ENCODE measurements around the gene PRDX6. TPM values are rescaled to one million over a fixed set of nuclear protein-coding genes. Genes with fewer than 3 reads are reported as not detected.
A peak's percentile ranks its signal among the peaks of the same experiment; 100 is the strongest.

PRDX6 gene
- total RNA-seq, 2 experiments from 2014 or later: 109 to 148 TPM

DNA sequence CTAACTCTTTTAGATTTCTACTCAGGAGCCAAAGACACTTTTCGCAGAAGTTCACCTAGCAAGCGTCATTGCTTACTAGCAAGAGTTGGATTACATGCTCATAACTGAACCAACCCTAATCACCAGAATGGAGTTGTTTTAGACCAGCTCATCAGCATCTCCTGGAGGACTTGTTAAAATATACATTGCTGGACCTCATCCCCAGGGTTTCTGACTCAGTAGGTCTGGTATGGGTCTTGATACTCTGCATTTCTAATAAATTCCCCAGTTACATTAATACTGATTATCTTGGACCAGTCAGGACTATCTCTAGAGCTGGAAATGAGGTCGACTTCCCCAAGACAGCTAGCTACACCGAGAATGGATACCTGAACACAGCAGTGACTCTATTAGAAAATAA, 9.7 kb upstream of the PRDX6 start:
- Histone ChIP-seq H3K79me2 (ENCODE audit: insufficient read depth, low read depth, low read length) (no peaks in the 10 kb centered on the region), H3K9me3 (ENCODE audit: low read length) (peaks cover 44% of the 10 kb centered on the region; the same call in 1 of the 2 replicates), H3K4me2 (ENCODE audit: low read length) (no peak overlapping the region), H2AFZ (ENCODE audit: low read length) (no peak overlapping the region), H3K9me2 (ENCODE audit: insufficient read depth, low read length) (no peaks in the 10 kb centered on the region), H3K27ac (ENCODE audit: low read depth, low read length, poor library complexity, severe bottlenecking) (no peak overlapping the region), H3K4me3 (ENCODE audit: low read depth, low read length, poor library complexity, severe bottlenecking) (no peak overlapping the region), H4K20me1 (ENCODE audit: insufficient read depth, low read length) (no peaks in the 10 kb centered on the region), H3K4me1 (ENCODE audit: insufficient read depth, low read length, poor library complexity, severe bottlenecking) (no peaks in the 10 kb centered on the region), H3K36me3 (ENCODE audit: insufficient read depth, low read length) (peaks cover 47% of the 10 kb centered on the region)
- ChIA-PET CTCF (ENCODE audit: unreplicated experiment) (no interaction called here), POLR2A (no interaction called here)
- no TSS peak for BruUV-seq (replicated peaks)
- TF ChIP-seq, protein P1, sequence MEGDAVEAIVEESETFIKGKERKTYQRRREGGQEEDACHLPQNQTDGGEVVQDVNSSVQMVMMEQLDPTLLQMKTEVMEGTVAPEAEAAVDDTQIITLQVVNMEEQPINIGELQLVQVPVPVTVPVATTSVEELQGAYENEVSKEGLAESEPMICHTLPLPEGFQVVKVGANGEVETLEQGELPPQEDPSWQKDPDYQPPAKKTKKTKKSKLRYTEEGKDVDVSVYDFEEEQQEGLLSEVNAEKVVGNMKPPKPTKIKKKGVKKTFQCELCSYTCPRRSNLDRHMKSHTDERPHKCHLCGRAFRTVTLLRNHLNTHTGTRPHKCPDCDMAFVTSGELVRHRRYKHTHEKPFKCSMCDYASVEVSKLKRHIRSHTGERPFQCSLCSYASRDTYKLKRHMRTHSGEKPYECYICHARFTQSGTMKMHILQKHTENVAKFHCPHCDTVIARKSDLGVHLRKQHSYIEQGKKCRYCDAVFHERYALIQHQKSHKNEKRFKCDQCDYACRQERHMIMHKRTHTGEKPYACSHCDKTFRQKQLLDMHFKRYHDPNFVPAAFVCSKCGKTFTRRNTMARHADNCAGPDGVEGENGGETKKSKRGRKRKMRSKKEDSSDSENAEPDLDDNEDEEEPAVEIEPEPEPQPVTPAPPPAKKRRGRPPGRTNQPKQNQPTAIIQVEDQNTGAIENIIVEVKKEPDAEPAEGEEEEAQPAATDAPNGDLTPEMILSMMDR (conservative IDR thresholded peaks at IDR 0.05; ENCODE audit: low read length): no peak
- TF ChIP-seq EZH2phosphoT487 (IDR thresholded peaks at IDR 0.05; ENCODE audit: borderline replicate concordance, low read depth, low read length): no peak
- intact Hi-C loops (cut with micrococcal nuclease; ENCODE audit: unreplicated experiment): no loop called here
- no peak for DNase-seq (ENCODE audit: low spot score)

DNA sequence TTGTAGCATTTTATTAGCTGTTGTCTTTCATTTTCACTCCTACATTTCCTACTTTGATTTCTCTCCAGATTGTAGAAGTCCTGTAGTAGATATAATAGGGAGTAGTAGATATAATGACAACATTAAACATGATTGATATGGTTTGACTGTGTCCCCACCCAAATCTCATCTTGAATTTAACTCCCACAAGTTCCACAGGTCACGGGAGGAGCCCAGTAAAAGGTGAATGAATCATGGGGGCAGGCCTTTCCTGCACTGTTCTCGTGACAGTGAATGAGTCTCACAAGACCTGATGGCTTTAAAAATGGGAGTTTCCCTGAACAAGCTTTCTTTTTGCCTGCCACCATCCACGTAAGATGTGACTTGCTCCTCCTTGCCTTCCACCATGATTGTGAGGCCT, 7.5 kb upstream of the PRDX6 start:
- Histone ChIP-seq H3K4me1 (ENCODE audit: insufficient read depth, low read length, poor library complexity, severe bottlenecking) (no peaks in the 10 kb centered on the region), H3K9me3 (ENCODE audit: low read length) (peaks cover 40% of the 10 kb centered on the region; the same call in 1 of the 2 replicates), H3K36me3 (ENCODE audit: insufficient read depth, low read length) (peaks cover 57% of the 10 kb centered on the region), H3K27ac (ENCODE audit: low read depth, low read length, poor library complexity, severe bottlenecking) (no peak overlapping the region), H4K20me1 (ENCODE audit: insufficient read depth, low read length) (no peaks in the 10 kb centered on the region), H3K4me2 (ENCODE audit: low read length) (no peak overlapping the region), H3K4me3 (ENCODE audit: low read depth, low read length, poor library complexity, severe bottlenecking) (no peak overlapping the region), H2AFZ (ENCODE audit: low read length) (no peak overlapping the region), H3K79me2 (ENCODE audit: insufficient read depth, low read depth, low read length) (no peaks in the 10 kb centered on the region), H3K9me2 (ENCODE audit: insufficient read depth, low read length) (no peaks in the 10 kb centered on the region)
- TF ChIP-seq EZH2phosphoT487 (IDR thresholded peaks at IDR 0.05; ENCODE audit: borderline replicate concordance, low read depth, low read length): no peak
- TF ChIP-seq, protein P1 (conservative IDR thresholded peaks at IDR 0.05; ENCODE audit: low read length): no peak
- no peak for DNase-seq (ENCODE audit: low spot score)
- CTCF ChIA-PET (ENCODE audit: unreplicated experiment): no interaction called here
- no TSS peak for BruUV-seq (replicated peaks)
- POLR2A ChIA-PET: interaction anchor here (0.6 kb wide), 1 partner anchor 1727 kb away, joined by 6 read pairs; no protein-coding TSS in a partner anchor
- intact Hi-C loops (cut with micrococcal nuclease; ENCODE audit: unreplicated experiment): no loop called here

DNA sequence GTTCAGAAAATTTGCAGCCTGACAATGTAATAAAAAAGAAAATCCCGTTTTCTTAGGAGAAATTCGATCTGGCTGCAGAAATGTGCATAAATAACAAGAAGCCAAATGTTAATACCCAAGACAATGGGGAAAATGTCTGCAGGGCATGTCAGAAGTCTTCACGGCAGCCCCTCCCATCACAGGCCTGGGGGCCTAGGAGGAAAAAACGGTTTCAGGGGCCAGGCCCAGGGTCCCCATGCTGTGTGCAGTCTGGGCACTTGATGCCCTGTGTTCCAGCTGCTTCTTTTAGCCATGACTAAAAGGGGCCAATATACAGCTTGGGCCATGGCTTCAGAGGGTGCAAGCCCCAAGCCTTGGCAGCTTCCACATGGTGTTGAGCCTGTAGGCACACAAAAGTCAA, 6.5 kb upstream of the PRDX6 start:
- H4K20me1 ChIP-seq (ENCODE audit: insufficient read depth, low read length): no peaks in the 10 kb centered on the region
- BruUV-seq (replicated peaks): no TSS peak
- POLR2A ChIA-PET: no interaction called here
- CTCF ChIA-PET (ENCODE audit: unreplicated experiment): no interaction called here
- H3K36me3 ChIP-seq (ENCODE audit: insufficient read depth, low read length): peaks cover 57% of the 10 kb centered on the region
- TF ChIP-seq EZH2phosphoT487 (IDR thresholded peaks at IDR 0.05; ENCODE audit: borderline replicate concordance, low read depth, low read length): no peak
- TF ChIP-seq, protein P1 (conservative IDR thresholded peaks at IDR 0.05; ENCODE audit: low read length): no peak
- peaks cover 3% of the 10 kb centered on the region; the same call in 1 of the 2 replicates for H3K79me2 ChIP-seq (ENCODE audit: insufficient read depth, low read depth, low read length)
- no peaks in the 10 kb centered on the region for H3K9me2 ChIP-seq (ENCODE audit: insufficient read depth, low read length)
- peaks cover 38% of the 10 kb centered on the region; the same call in 1 of the 2 replicates for H3K9me3 ChIP-seq (ENCODE audit: low read length)
- H2AFZ ChIP-seq (ENCODE audit: low read length): no peak overlapping the region
- no peak overlapping the region for H3K27ac ChIP-seq (ENCODE audit: low read depth, low read length, poor library complexity, severe bottlenecking)
- H3K4me1 ChIP-seq (ENCODE audit: insufficient read depth, low read length, poor library complexity, severe bottlenecking): peaks cover 7% of the 10 kb centered on the region
- no peak overlapping the region for H3K4me3 ChIP-seq (ENCODE audit: low read depth, low read length, poor library complexity, severe bottlenecking)
- intact Hi-C loops (cut with micrococcal nuclease; ENCODE audit: unreplicated experiment): no loop called here
- no peak overlapping the region for H3K4me2 ChIP-seq (ENCODE audit: low read length)
- peak; percentile 16 for DNase-seq (ENCODE audit: low spot score)

Measured in OCI-LY7 (cell line).